HepG2 (cell line): ENCODE results near the gene PRSS33.

Experiments
- FOXA1 ChIP-seq, 2 experiments: fragments of 450-650 bp in 1 of 2; sonication (generic) in 1 of 2; formaldehyde crosslinking in 1 of 2; IDR thresholded peaks; 2 replicates each; pipeline versions ENCODE4 v1.4.0 to v1.6.1; 2016 to 2020; ENCODE audit warnings: missing genetic modification reagents in 1 of 2
- ZSCAN21 ChIP-seq: sonication (generic); formaldehyde crosslinking; IDR thresholded peaks from 2 replicates; pipeline ENCODE4 v1.8.0; 2022; ENCODE audit warnings: mild to moderate bottlenecking, missing genetic modification reagents, moderate library complexity, borderline replicate concordance

- TF ChIP-seq FOXA1 (IDR thresholded peaks at IDR 0.05) = no peak
- TF ChIP-seq FOXA1 (CRISPR knock-in tag; IDR thresholded peaks at IDR 0.05) = no peak
- no peak for TF ChIP-seq ZSCAN21 (CRISPR knock-in tag)
Observed at GRCh38 chr16:2762711-2763110, 24.6 kb downstream of the PRSS33 start.
